Measurements from ENCODE around the gene TIPARP.

The TIPARP gene

DNA sequence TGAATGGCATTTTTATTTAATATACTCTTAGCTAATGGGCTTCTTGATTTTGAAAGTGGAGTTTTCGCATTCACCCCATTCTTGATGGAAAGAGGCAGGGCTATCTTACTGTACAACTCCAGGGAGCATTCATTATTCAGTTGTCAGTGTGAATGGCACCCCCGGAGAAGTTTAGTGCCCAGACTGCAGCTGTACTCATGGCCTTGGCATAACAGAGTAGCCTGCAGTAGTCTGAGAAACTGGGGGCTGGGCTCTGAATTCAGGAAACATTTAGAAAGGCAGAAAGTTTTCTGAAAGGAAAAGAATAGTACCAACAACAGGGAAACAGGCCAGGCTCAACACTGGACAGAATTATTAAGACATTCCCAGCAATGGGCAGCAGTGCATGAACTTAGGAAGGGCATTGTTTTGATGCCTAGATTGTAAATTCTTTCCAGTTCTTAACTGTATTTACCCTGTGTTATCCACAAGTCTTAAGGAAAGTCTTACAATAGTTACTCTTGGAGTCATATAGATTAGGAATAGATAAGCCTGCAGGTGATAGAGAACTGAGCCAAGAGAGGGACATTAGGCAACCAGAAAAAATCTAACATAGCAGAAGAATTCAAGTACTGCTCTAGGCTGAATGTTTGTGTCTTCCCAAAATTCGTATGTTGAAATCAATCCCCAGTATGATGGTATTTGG is 44.4 kb downstream of the TIPARP start:
- no peak for DNase-seq (ENCODE audit: low spot score)
- no peak overlapping the region for H3K27ac ChIP-seq (replicated peaks; ENCODE audit: low read length)
- no peak overlapping the region for H2BK15ac ChIP-seq (ENCODE audit: low read length)
- no peak overlapping the region for H3K4me2 ChIP-seq (ENCODE audit: insufficient read depth, low read length, poor library complexity, severe bottlenecking)
- no peak overlapping the region for H4K91ac ChIP-seq (ENCODE audit: low read depth, low read length, poor library complexity)
- no peak overlapping the region for H3K9ac ChIP-seq (ENCODE audit: low read depth, low read length, poor library complexity)
- H3K4me1 ChIP-seq (ENCODE audit: control insufficient read depth in 2 of 2, insufficient read depth in 1 of 2, low read depth in 1 of 2, low read length in 2 of 2): peaks cover 0 to 21% of the 10 kb centered on the region in 2 donors
- no peak overlapping the region for H4K8ac ChIP-seq (ENCODE audit: low read depth, low read length)
- no peak overlapping the region for H2AK5ac ChIP-seq (ENCODE audit: low read depth, low read length)
- no peaks in the 10 kb centered on the region for H3K27me3 ChIP-seq (ENCODE audit: control insufficient read depth in 3 of 3, insufficient read depth in 3 of 3, low read depth in 1 of 3, low read length in 3 of 3)
- no peak overlapping the region for H2BK5ac ChIP-seq (ENCODE audit: low read length)
- H3K4ac ChIP-seq (ENCODE audit: low read length): no peak overlapping the region
- H2BK120ac ChIP-seq (ENCODE audit: low read depth, low read length): no peak overlapping the region
- H3K36me3 ChIP-seq (replicated peaks in 1 of 2; ENCODE audit: control insufficient read depth in 2 of 2, insufficient read depth in 2 of 2, low read length in 2 of 2): no peaks in the 10 kb centered on the region
- H3K9me3 ChIP-seq (replicated peaks in 1 of 2; ENCODE audit: control insufficient read depth in 2 of 2, insufficient read depth in 1 of 2, low read depth in 1 of 2, low read length in 2 of 2): peaks cover 0 to 2% of the 10 kb centered on the region in 2 donors
- no CpG with 5 or more reads among the region's 3 CpGs for WGBS, 2 donors (ENCODE audit: extremely low coverage in 2 of 2, insufficient read length in 2 of 2, insufficient replicate concordance in 1 of 2)
- no peak overlapping the region for H3K14ac ChIP-seq (ENCODE audit: low read length)
- H3K18ac ChIP-seq (ENCODE audit: low read length): no peak overlapping the region
- no peak overlapping the region for H2BK12ac ChIP-seq (ENCODE audit: low read length)
- no peak overlapping the region for H3K4me3 ChIP-seq (ENCODE audit: low read length in 2 of 2)
- H2AFZ ChIP-seq (ENCODE audit: low read length): no peak overlapping the region
- no peaks in the 10 kb centered on the region for H3K79me1 ChIP-seq (ENCODE audit: low read depth, low read length)
- H3K23ac ChIP-seq (ENCODE audit: low read depth, low read length, poor library complexity): no peak overlapping the region

DNA sequence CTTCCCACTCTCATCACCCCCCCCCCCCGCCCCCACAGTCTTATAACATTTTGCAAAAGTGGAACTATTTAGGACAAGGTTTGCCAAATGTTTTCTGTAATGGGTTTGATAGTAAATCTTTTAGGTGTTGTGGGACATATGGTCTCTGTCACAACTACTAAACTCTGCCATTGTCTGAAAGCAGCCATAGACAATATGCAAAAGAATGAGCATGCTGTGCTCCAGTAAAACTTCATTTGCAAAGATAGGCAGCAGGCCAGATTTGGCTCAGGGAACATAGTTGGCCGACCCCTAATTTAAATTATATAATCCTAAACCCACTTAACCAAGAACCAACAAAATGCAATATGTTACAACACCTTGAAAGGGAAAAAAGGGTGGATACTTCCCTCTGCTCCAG is 46.4 kb downstream of the TIPARP start:
- Histone ChIP-seq H3K27ac (replicated peaks; ENCODE audit: low read length) (no peak overlapping the region), H2BK12ac (ENCODE audit: low read length) (no peak overlapping the region), H2BK15ac (ENCODE audit: low read length) (no peak overlapping the region), H2AFZ (ENCODE audit: low read length) (no peak overlapping the region), H3K4me1 (ENCODE audit: control insufficient read depth in 2 of 2, insufficient read depth in 1 of 2, low read depth in 1 of 2, low read length in 2 of 2) (peaks cover 0 to 21% of the 10 kb centered on the region in 2 donors), H2AK5ac (ENCODE audit: low read depth, low read length) (no peak overlapping the region), H3K4me2 (ENCODE audit: insufficient read depth, low read length, poor library complexity, severe bottlenecking) (no peak overlapping the region), H3K4me3 (ENCODE audit: low read length in 2 of 2) (no peak overlapping the region), H3K9ac (ENCODE audit: low read depth, low read length, poor library complexity) (no peak overlapping the region), H4K91ac (ENCODE audit: low read depth, low read length, poor library complexity) (no peak overlapping the region), H3K4ac (ENCODE audit: low read length) (no peak overlapping the region), H3K18ac (ENCODE audit: low read length) (no peak overlapping the region), H3K23ac (ENCODE audit: low read depth, low read length, poor library complexity) (no peak overlapping the region), H4K8ac (ENCODE audit: low read depth, low read length) (no peak overlapping the region), H3K27me3 (ENCODE audit: control insufficient read depth in 3 of 3, insufficient read depth in 3 of 3, low read depth in 1 of 3, low read length in 3 of 3) (no peaks in the 10 kb centered on the region), H3K9me3 (replicated peaks in 1 of 2; ENCODE audit: control insufficient read depth in 2 of 2, insufficient read depth in 1 of 2, low read depth in 1 of 2, low read length in 2 of 2) (peaks cover 2% of the 10 kb centered on the region in 2 donors), H2BK5ac (ENCODE audit: low read length) (no peak overlapping the region), H3K79me1 (ENCODE audit: low read depth, low read length) (no peaks in the 10 kb centered on the region), H3K14ac (ENCODE audit: low read length) (no peak overlapping the region), H2BK120ac (ENCODE audit: low read depth, low read length) (no peak overlapping the region), H3K36me3 (replicated peaks in 1 of 2; ENCODE audit: control insufficient read depth in 2 of 2, insufficient read depth in 2 of 2, low read length in 2 of 2) (no peaks in the 10 kb centered on the region)
- no CpG with 5 or more reads among the region's 2 CpGs for WGBS, 2 donors (ENCODE audit: extremely low coverage in 2 of 2, insufficient read length in 2 of 2, insufficient replicate concordance in 1 of 2)
- no peak for DNase-seq (ENCODE audit: low spot score)

DNA sequence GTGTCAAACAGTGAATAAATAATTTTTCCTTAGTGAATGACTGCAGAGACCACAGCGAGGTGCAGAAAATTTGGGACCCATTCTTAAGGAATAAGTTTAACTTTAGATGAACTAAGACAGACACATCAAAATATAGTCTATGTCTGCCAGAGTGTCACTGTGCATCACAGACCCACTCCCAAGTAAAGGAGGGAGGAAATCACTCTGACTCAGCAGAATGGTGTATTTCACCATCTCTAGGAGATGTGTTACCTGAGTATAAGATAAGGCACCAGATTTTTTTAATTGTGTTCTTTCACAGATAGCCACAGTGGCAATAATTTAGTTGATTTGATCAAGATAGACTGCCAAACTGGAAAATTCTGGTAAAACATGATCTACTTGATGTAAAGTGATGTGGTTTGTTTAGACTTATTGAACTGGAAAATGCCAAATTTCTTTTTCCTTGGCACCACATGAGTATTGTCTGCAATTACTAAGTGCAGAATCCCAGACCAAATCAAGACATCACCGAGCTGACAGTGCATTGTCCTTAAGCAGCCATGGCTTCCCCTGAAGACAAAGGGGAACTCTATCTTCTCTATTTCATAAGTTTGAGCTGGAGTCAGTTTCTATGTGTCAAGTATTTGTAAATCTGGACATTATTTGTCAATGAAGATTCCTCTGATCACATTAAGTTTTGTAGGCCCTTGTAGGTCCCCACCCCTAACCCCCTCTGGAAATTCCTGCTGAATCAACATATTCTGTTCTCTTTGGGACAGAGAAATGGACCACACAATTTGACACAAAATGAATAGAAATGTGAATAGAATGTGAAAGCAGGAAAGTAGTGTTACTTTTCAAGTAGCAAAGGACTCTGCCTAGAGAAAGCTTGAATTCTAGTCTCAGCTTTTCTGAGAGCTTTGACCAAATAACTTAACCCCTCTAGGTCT is 47.6 kb downstream of the TIPARP start:
- Histone ChIP-seq H2BK12ac (ENCODE audit: low read length) (no peak overlapping the region), H3K9ac (ENCODE audit: low read depth, low read length, poor library complexity) (no peak overlapping the region), H3K18ac (ENCODE audit: low read length) (no peak overlapping the region), H4K91ac (ENCODE audit: low read depth, low read length, poor library complexity) (no peak overlapping the region), H2AFZ (ENCODE audit: low read length) (no peak overlapping the region), H3K4me2 (ENCODE audit: insufficient read depth, low read length, poor library complexity, severe bottlenecking) (no peak overlapping the region), H3K9me3 (replicated peaks in 1 of 2; ENCODE audit: control insufficient read depth in 2 of 2, insufficient read depth in 1 of 2, low read depth in 1 of 2, low read length in 2 of 2) (peaks cover 2% of the 10 kb centered on the region in 2 donors), H3K14ac (ENCODE audit: low read length) (no peak overlapping the region), H3K4me3 (ENCODE audit: low read length in 2 of 2) (no peak overlapping the region), H3K79me1 (ENCODE audit: low read depth, low read length) (no peaks in the 10 kb centered on the region), H4K8ac (ENCODE audit: low read depth, low read length) (no peak overlapping the region), H2BK120ac (ENCODE audit: low read depth, low read length) (no peak overlapping the region), H3K4me1 (ENCODE audit: control insufficient read depth in 2 of 2, insufficient read depth in 1 of 2, low read depth in 1 of 2, low read length in 2 of 2) (peaks cover 0 to 21% of the 10 kb centered on the region in 2 donors), H2AK5ac (ENCODE audit: low read depth, low read length) (no peak overlapping the region), H3K27me3 (ENCODE audit: control insufficient read depth in 3 of 3, insufficient read depth in 3 of 3, low read depth in 1 of 3, low read length in 3 of 3) (no peaks in the 10 kb centered on the region), H2BK5ac (ENCODE audit: low read length) (no peak overlapping the region), H3K23ac (ENCODE audit: low read depth, low read length, poor library complexity) (no peak overlapping the region), H3K36me3 (replicated peaks in 1 of 2; ENCODE audit: control insufficient read depth in 2 of 2, insufficient read depth in 2 of 2, low read length in 2 of 2) (no peaks in the 10 kb centered on the region), H3K4ac (ENCODE audit: low read length) (no peak overlapping the region), H3K27ac (replicated peaks; ENCODE audit: low read length) (no peak overlapping the region), H2BK15ac (ENCODE audit: low read length) (no peak overlapping the region)
- no CpG with 5 or more reads among the region's 2 CpGs for WGBS, 2 donors (ENCODE audit: extremely low coverage in 2 of 2, insufficient read length in 2 of 2, insufficient replicate concordance in 1 of 2)
- DNase-seq (ENCODE audit: low spot score): no peak

DNA sequence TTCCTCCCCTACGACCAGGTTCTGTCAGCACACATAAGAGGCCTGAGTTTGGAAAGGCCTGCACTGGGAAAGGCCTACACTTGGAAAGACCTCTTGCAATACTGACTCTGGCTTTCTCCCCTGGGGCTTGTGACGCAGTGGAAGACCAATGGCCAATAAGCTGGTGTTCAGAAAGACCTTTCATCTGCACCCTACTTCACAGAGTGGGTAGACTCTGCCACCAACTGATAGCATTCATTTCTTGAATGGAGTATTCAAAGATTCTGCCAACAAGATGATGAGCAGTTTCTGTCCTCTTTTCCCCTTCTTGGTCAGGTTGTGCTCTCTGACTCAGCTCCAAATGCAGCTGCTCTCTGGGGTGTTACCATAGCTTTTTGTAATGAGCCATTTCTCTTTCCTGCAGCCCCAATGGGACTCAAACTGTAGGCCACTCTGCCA is 48.8 kb downstream of the TIPARP start:
- H4K8ac ChIP-seq (ENCODE audit: low read depth, low read length): no peak overlapping the region
- no peak overlapping the region for H3K4me3 ChIP-seq (ENCODE audit: low read length in 2 of 2)
- no peak overlapping the region for H3K14ac ChIP-seq (ENCODE audit: low read length)
- H3K23ac ChIP-seq (ENCODE audit: low read depth, low read length, poor library complexity): no peak overlapping the region
- no peak overlapping the region for H2BK12ac ChIP-seq (ENCODE audit: low read length)
- no peaks in the 10 kb centered on the region for H3K36me3 ChIP-seq (replicated peaks in 1 of 2; ENCODE audit: control insufficient read depth in 2 of 2, insufficient read depth in 2 of 2, low read length in 2 of 2)
- H2BK15ac ChIP-seq (ENCODE audit: low read length): no peak overlapping the region
- WGBS, 2 donors (ENCODE audit: extremely low coverage in 2 of 2, insufficient read length in 2 of 2, insufficient replicate concordance in 1 of 2): no CpG with 5 or more reads among the region's 2 CpGs
- H3K27me3 ChIP-seq (ENCODE audit: control insufficient read depth in 3 of 3, insufficient read depth in 3 of 3, low read depth in 1 of 3, low read length in 3 of 3): no peaks in the 10 kb centered on the region
- H2BK5ac ChIP-seq (ENCODE audit: low read length): no peak overlapping the region
- DNase-seq (ENCODE audit: low spot score): no peak
- H3K79me1 ChIP-seq (ENCODE audit: low read depth, low read length): no peaks in the 10 kb centered on the region
- H3K9ac ChIP-seq (ENCODE audit: low read depth, low read length, poor library complexity): no peak overlapping the region
- H3K9me3 ChIP-seq (replicated peaks in 1 of 2; ENCODE audit: control insufficient read depth in 2 of 2, insufficient read depth in 1 of 2, low read depth in 1 of 2, low read length in 2 of 2): peaks cover 0 to 2% of the 10 kb centered on the region in 2 donors
- H3K4me2 ChIP-seq (ENCODE audit: insufficient read depth, low read length, poor library complexity, severe bottlenecking): no peak overlapping the region
- H3K4ac ChIP-seq (ENCODE audit: low read length): no peak overlapping the region
- H2AK5ac ChIP-seq (ENCODE audit: low read depth, low read length): no peak overlapping the region
- H4K91ac ChIP-seq (ENCODE audit: low read depth, low read length, poor library complexity): no peak overlapping the region
- no peak overlapping the region for H2AFZ ChIP-seq (ENCODE audit: low read length)
- H3K18ac ChIP-seq (ENCODE audit: low read length): no peak overlapping the region
- peaks cover 3 to 21% of the 10 kb centered on the region in 2 donors for H3K4me1 ChIP-seq (ENCODE audit: control insufficient read depth in 2 of 2, insufficient read depth in 1 of 2, low read depth in 1 of 2, low read length in 2 of 2)
- H3K27ac ChIP-seq (replicated peaks; ENCODE audit: low read length): no peak overlapping the region
- H2BK120ac ChIP-seq (ENCODE audit: low read depth, low read length): no peak overlapping the region

Data from neuronal stem cell (in vitro differentiated cells).